Mesenchymal stem cell (in vitro differentiated cells and primary cell): ENCODE data around the gene YWHAQ.
"Not testable (repeated sequence)": the region's sequence is repeated elsewhere in the genome, so short reads cannot be mapped to it uniquely, and the experiment has no call there.

Experiments used
- DNase-seq: peaks from one replicate; pipeline ENCODE4 v3.0.0-alpha.2; 2013
- H2AFZ ChIP-seq: one replicate; pipeline ENCODE4 v1.6.1; 2013; ENCODE audit warnings: low read depth, mild to moderate bottlenecking, control low read depth, inconsistent platforms, low read length, moderate library complexity
- H2AK5ac ChIP-seq: 2 replicates; pipeline ENCODE4 v1.6.1; 2013; ENCODE audit warnings: low read length, moderate library complexity, mild to moderate bottlenecking, inconsistent platforms; ENCODE audit not compliant: severe bottlenecking
- H2BK120ac ChIP-seq: one replicate; pipeline ENCODE4 v1.6.1; 2013; ENCODE audit warnings: low read depth, mild to moderate bottlenecking, inconsistent platforms, low read length, moderate library complexity
- H2BK12ac ChIP-seq, 2 experiments: one replicate each; pipeline ENCODE4 v1.6.1; 2013; ENCODE audit warnings: inconsistent platforms in 2 of 2, low read length in 2 of 2, mild to moderate bottlenecking in 2 of 2, moderate library complexity in 2 of 2, control low read depth in 1 of 2
- H2BK15ac ChIP-seq: one replicate; pipeline ENCODE4 v1.6.1; 2013; ENCODE audit warnings: mild to moderate bottlenecking, low read depth, inconsistent platforms; ENCODE audit not compliant: poor library complexity, severe bottlenecking
- H2BK5ac ChIP-seq: 2 replicates; pipeline ENCODE4 v1.6.1; 2013; ENCODE audit warnings: low read depth, mild to moderate bottlenecking, low read length, control low read depth, inconsistent platforms; ENCODE audit not compliant: poor library complexity, severe bottlenecking
- H3K14ac ChIP-seq, 2 experiments: one replicate each; pipeline ENCODE4 v1.6.1; 2013; ENCODE audit warnings: inconsistent platforms in 2 of 2, low read length in 2 of 2, control low read depth in 1 of 2, mild to moderate bottlenecking in 1 of 2, moderate library complexity in 1 of 2
- H3K18ac ChIP-seq, 2 experiments: one replicate each; pipeline ENCODE4 v1.6.1; 2013; ENCODE audit warnings: inconsistent platforms in 2 of 2, low read length in 2 of 2, control low read depth in 1 of 2, low read depth in 1 of 2, mild to moderate bottlenecking in 1 of 2
- H3K23ac ChIP-seq, 2 experiments: one replicate each; pipeline ENCODE4 v1.6.1; 2013; ENCODE audit warnings: inconsistent platforms in 2 of 2, low read length in 2 of 2, mild to moderate bottlenecking in 2 of 2, moderate library complexity in 2 of 2, control low read depth in 1 of 2
- H3K27ac ChIP-seq: 2 replicates; pipeline ENCODE4 v1.5.1; 2013; ENCODE audit warnings: mild to moderate bottlenecking, moderate library complexity, low read length, control low read depth, inconsistent platforms; ENCODE audit not compliant: poor library complexity, severe bottlenecking
- H3K27me3 ChIP-seq, 2 experiments: 2 replicates each; pipeline versions ENCODE4 v1.6.1 to v1.7.0; 2013; ENCODE audit warnings: low read length in 2 of 2, mild to moderate bottlenecking in 2 of 2, moderate library complexity in 2 of 2, control low read depth in 1 of 2, inconsistent platforms in 1 of 2; ENCODE audit not compliant: control insufficient read depth in 1 of 2, insufficient read depth in 1 of 2
- H3K36me3 ChIP-seq, 2 experiments: 2 replicates each; pipeline versions ENCODE4 v1.6.1 to v1.7.0; 2013; ENCODE audit warnings: low read length in 2 of 2, control low read depth in 1 of 2, inconsistent platforms in 1 of 2, low read depth in 1 of 2, mild to moderate bottlenecking in 1 of 2; ENCODE audit not compliant: insufficient read depth in 2 of 2, control insufficient read depth in 1 of 2
- H3K4ac ChIP-seq, 2 experiments: one replicate each; pipeline ENCODE4 v1.6.1; 2013; ENCODE audit warnings: inconsistent platforms in 2 of 2, low read length in 2 of 2, mild to moderate bottlenecking in 2 of 2, moderate library complexity in 2 of 2, control low read depth in 1 of 2, low read depth in 1 of 2
- H3K4me1 ChIP-seq: 2 replicates; pipeline ENCODE4 v1.6.1; 2013; ENCODE audit warnings: low read depth, low read length, control low read depth; ENCODE audit not compliant: control insufficient read depth, insufficient read depth
- H3K4me2 ChIP-seq: 2 replicates; pipeline ENCODE4 v1.6.1; 2013; ENCODE audit warnings: low read length, mild to moderate bottlenecking, inconsistent platforms; ENCODE audit not compliant: poor library complexity, severe bottlenecking
- H3K4me3 ChIP-seq, 2 experiments: 2 replicates each; pipeline versions ENCODE4 v1.5.1 to v1.7.0; 2013; ENCODE audit warnings: low read length in 2 of 2, mild to moderate bottlenecking in 2 of 2, control low read depth in 1 of 2, low read depth in 1 of 2; ENCODE audit not compliant: insufficient read depth in 1 of 2
- H3K79me1 ChIP-seq: replicated peaks from 2 replicates; pipeline ENCODE4 v1.6.1; 2013; ENCODE audit warnings: mild to moderate bottlenecking, control low read depth, low read length, inconsistent platforms; ENCODE audit not compliant: poor library complexity, severe bottlenecking
- H3K9ac ChIP-seq: 2 replicates; pipeline ENCODE4 v1.7.0; 2013; ENCODE audit warnings: mild to moderate bottlenecking, low read length, moderate library complexity
- H3K9me3 ChIP-seq: 2 replicates; pipeline ENCODE4 v1.7.0; 2013; ENCODE audit warnings: mild to moderate bottlenecking, low read length; ENCODE audit not compliant: control insufficient read depth
- H4K8ac ChIP-seq: one replicate; pipeline ENCODE4 v1.6.1; 2013; ENCODE audit warnings: inconsistent platforms, mild to moderate bottlenecking, low read length, moderate library complexity
- H4K91ac ChIP-seq: one replicate; pipeline ENCODE4 v1.6.1; 2013; ENCODE audit warnings: mild to moderate bottlenecking, low read length, inconsistent platforms
- WGBS: methylation state at CpG from one replicate; pipeline ENCODE4 v1.1.7; 2013; ENCODE audit warnings: mixed read lengths; 5-methylcytosine and 5-hydroxymethylcytosine counted together

YWHAQ gene

DNA sequence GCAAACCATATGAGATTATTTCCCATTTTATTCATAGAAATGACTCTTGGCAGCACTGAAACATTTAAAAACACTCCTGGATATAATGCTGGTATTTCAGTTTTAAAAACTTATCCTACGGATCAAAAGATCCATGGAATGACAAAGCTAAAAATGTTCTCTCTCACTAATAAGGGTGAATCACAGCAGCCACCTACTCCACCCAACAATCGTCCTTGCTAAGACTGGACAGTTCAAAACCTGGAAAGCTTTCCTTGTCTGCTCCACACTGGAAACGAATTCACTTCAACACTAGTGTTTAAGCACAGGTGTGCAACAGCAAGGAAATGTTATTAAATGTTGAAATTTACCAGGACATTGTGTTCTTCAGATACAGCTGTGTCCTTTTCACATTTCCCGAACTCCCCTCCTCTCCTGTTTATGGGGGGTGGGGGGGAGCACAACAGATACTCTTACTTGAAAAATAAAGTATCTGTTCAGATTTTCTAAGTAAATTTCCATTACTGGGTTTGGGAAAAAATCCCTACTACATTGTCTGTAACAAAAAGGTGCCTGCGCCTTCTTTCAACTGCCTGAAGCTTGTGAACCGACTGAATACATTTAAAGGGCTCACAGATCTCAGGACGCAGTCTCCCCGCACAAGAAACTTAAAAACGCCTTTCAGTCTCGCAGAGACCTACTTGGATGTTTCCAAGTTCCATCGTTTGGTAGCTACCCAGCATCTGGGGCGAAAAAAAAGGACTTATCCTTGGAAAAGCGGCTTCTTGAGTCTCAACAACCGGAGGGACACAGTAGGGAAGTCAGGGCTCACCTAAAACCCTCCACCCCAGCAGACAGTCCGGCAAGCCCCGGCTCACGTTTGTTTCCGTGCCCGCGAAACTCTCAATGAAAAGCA lies 1.3 kb downstream of the YWHAQ start:
- no peak overlapping the region for H2AK5ac ChIP-seq
- DNase-seq = peak; percentile 59
- no peak overlapping the region for H4K91ac ChIP-seq
- peak overlapping the region; percentile 66 for H3K4me2 ChIP-seq
- no peaks in the 10 kb centered on the region for H3K79me1 ChIP-seq
- H3K4ac ChIP-seq = peak overlapping the region in 1 of 2 experiments; percentile 99
- H3K18ac ChIP-seq = peak overlapping the region; percentile 86 to 100
- H3K9ac ChIP-seq = peak overlapping the region; percentile 99
- H2BK12ac ChIP-seq = peak overlapping the region; percentile 69 to 92
- no peak overlapping the region for H2BK5ac ChIP-seq
- peak overlapping the region; percentile 82 for H3K27ac ChIP-seq
- H2BK120ac ChIP-seq = peak overlapping the region; percentile 11
- peak overlapping the region; percentile 99 to 100 for H3K4me3 ChIP-seq
- H3K27me3 ChIP-seq = no peaks in the 10 kb centered on the region
- H2BK15ac ChIP-seq = no peak overlapping the region
- peak overlapping the region; percentile 21 to 97 for H3K23ac ChIP-seq
- peaks cover 6 to 34% of the 10 kb centered on the region in 2 experiments for H3K36me3 ChIP-seq
- no peaks in the 10 kb centered on the region for H3K9me3 ChIP-seq
- peak overlapping the region; percentile 85 for H4K8ac ChIP-seq
- H2AFZ ChIP-seq = no peak overlapping the region
- peaks cover 9% of the 10 kb centered on the region for H3K4me1 ChIP-seq
- H3K14ac ChIP-seq = no peak overlapping the region
- 1% methylated on average over 18 of the region's 20 CpGs for WGBS

- Histone ChIP-seq H3K79me1 (no peaks in the 10 kb centered on the region), H2AFZ (no peak overlapping the region), H2BK120ac (no peak overlapping the region), H3K4ac (no peak overlapping the region), H3K23ac (no peak overlapping the region), H3K4me3 (peak overlapping the region in 1 of 2 experiments; percentile 99), H2BK15ac (no peak overlapping the region), H3K9me3 (no peaks in the 10 kb centered on the region), H2BK5ac (no peak overlapping the region), H3K27me3 (no peaks in the 10 kb centered on the region), H2AK5ac (no peak overlapping the region), H2BK12ac (no peak overlapping the region), H3K4me1 (peaks cover 6% of the 10 kb centered on the region), H4K8ac (no peak overlapping the region), H4K91ac (no peak overlapping the region), H3K36me3 (peaks cover 13 to 53% of the 10 kb centered on the region in 2 experiments), H3K18ac (no peak overlapping the region), H3K9ac (peak overlapping the region; percentile 99), H3K27ac (no peak overlapping the region), H3K4me2 (no peak overlapping the region), H3K14ac (no peak overlapping the region)
- WGBS = 64% methylated on average over 2 of the region's 2 CpGs
- DNase-seq = no peak
Measured at GRCh38 chr2:9627310-9627709, 3.5 kb downstream of the YWHAQ start.

DNA sequence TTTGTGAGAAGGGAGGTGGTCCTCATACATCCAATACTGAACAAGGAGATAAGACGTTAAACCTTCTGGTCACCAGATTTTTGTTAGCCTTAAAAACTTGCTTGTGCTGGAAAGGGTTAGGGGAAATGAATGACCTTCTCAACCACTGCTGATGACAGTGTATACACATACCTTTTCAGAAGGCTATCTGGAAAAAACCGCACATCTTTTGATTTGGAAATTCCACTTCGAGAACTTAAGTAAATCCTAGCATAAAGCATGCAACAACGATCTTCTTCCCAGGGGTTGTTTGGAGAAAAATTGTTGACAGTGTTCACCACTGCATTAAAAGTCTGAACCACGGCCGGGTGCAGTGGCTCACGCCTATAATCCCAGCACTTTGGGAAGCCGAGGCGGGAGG lies 7.6 kb downstream of the YWHAQ start:
- Histone ChIP-seq H3K4me3 (no peak overlapping the region), H3K9ac (no peak overlapping the region), H2BK15ac (no peak overlapping the region), H2AFZ (no peak overlapping the region), H3K4ac (no peak overlapping the region), H3K4me2 (no peak overlapping the region), H3K36me3 (peaks cover 10 to 67% of the 10 kb centered on the region in 2 experiments), H3K27ac (no peak overlapping the region), H2BK12ac (no peak overlapping the region), H2AK5ac (no peak overlapping the region), H2BK5ac (no peak overlapping the region), H3K79me1 (peaks cover 1% of the 10 kb centered on the region), H4K8ac (no peak overlapping the region), H2BK120ac (no peak overlapping the region), H3K23ac (no peak overlapping the region), H3K18ac (no peak overlapping the region), H3K27me3 (no peaks in the 10 kb centered on the region), H3K14ac (no peak overlapping the region), H3K4me1 (peaks cover 3% of the 10 kb centered on the region), H3K9me3 (no peaks in the 10 kb centered on the region), H4K91ac (no peak overlapping the region)
- peak; percentile 51 for DNase-seq
- 99% methylated on average over 9 of the region's 9 CpGs for WGBS

DNA sequence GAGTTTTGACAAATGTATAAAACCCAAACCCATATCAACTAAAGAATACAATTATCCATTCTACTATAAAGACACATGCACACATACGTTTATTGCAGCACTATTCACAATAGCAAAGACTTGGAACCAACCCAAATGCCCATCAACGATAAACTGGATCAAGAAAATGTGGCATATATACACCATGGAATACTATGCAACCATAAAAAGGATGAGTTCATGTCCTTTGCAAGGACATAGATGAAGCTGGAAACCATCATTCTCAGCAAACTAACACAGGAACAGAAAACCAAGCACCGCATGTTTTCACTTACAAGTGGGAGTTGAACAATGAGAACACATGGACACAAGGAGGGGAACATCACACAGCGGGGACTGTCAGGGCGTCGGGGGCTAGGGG lies 9.1 kb downstream of the YWHAQ start:
- not testable (repeated sequence) for H2BK12ac ChIP-seq, H2AFZ ChIP-seq, H3K4me3 ChIP-seq, H4K91ac ChIP-seq, H3K4me2 ChIP-seq, H4K8ac ChIP-seq, H3K27ac ChIP-seq, H3K18ac ChIP-seq, H3K79me1 ChIP-seq, H3K9me3 ChIP-seq, H3K4ac ChIP-seq, H3K14ac ChIP-seq, H3K23ac ChIP-seq, H3K27me3 ChIP-seq, H2BK15ac ChIP-seq, H3K9ac ChIP-seq, H3K4me1 ChIP-seq, DNase-seq, H2BK120ac ChIP-seq, H2AK5ac ChIP-seq, H2BK5ac ChIP-seq
- WGBS = 100% methylated on average over 6 of the region's 6 CpGs
- peaks cover 13 to 63% of the 10 kb centered on the region in 2 experiments for H3K36me3 ChIP-seq
